Muscle of back (tissue), 11 donors: ENCODE measurements around the gene STARD4. TPM values are rescaled to one million over a fixed set of nuclear protein-coding genes. Genes with fewer than 3 reads are reported as not detected.
A peak's percentile ranks its signal among the peaks of the same experiment; 100 is the strongest.

Experiments used
- DNase-seq, 3 donors: peaks; one replicate each; pipeline versions ENCODE4 v3.0.0 to v3.0.0-alpha.2; 2013
- polyA plus RNA-seq, 10 donors: library from polyadenylated mRNA; unstranded; fragments of 120-200 nt; gene quantifications; one replicate each; pipeline ENCODE4 v1.2.1, GENCODE V29; 2013; ENCODE audit not compliant: insufficient read length in 10 of 10

STARD4 gene
- polyA plus RNA-seq, 10 donors: 5.2 to 11.8 (median 10.4) TPM

GRCh38 chr5:111530298-111530740 lies 18.0 kb upstream of the STARD4 start:
- peak in 2 of 3 donors; percentile 41 to 46 for DNase-seq

DNA sequence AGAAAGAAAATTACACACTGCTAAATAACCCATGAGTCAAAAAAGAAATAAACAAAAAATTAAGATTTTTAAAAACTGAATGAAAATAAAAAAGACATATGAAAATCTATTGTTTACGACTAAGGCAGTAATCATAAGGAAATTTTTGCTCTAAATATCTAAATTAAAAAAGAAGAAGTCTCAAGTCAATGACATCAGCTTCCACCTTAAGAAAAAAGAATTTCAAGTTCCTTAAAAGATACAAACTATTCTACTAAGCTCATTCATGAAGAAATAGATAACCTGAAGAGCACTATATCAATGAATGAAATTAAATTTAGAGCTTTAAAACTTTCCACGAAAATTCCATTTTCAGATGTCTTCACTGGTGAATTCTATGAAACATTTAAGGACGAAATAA lies 15.7 kb upstream of the STARD4 start:
- DNase-seq: no peak

GRCh38 chr5:111520908-111521307 lies 8.6 kb upstream of the STARD4 start:
- DNase-seq: no peak

GRCh38 chr5:111518777-111519176 lies 6.4 kb upstream of the STARD4 start:
- no peak for DNase-seq

- no peak for DNase-seq
Measured at GRCh38 chr5:111517853-111518501, 5.6 kb upstream of the STARD4 start.

DNA sequence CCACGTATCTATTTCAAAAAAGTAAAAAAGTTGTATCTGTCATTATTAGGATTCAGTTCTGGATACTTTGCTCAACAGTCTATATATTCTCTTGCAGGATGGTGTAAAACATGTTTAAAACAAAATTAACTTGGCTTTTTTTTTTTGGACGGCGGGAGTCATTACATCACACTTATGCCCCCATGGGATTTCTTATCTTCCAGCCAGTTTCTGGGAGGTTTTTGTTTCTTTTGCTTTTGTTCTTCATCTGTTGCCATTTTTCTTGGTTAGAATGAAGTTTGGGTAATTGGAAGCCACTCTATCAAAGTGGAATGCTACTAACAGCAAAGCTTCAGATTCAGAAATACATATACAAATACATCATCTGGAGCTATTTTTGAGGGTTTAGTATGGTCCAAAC lies 1.8 kb upstream of the STARD4 start:
- DNase-seq: peak in 1 of 3 donors; percentile 22

DNA sequence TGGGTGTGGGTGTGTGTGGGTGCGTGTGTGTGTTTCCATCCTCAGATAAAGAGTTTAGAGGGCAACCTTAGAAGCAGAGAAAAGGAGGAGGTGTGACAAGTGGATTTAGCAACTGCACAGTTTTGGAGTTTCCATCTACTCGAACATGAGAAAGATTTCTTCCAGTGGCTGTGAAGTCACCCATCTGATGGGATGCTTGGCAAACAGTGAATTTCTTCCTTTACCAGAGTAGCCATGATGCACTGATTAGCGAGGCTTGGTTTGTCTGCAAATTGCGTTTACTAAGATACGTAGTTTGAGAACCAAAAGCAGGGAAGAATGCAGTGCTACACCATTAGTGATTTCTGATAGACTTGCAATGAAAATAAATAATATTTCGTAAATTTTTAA lies 791 bp upstream of the STARD4 start:
- DNase-seq: peak in 1 of 3 donors; percentile 25

DNA sequence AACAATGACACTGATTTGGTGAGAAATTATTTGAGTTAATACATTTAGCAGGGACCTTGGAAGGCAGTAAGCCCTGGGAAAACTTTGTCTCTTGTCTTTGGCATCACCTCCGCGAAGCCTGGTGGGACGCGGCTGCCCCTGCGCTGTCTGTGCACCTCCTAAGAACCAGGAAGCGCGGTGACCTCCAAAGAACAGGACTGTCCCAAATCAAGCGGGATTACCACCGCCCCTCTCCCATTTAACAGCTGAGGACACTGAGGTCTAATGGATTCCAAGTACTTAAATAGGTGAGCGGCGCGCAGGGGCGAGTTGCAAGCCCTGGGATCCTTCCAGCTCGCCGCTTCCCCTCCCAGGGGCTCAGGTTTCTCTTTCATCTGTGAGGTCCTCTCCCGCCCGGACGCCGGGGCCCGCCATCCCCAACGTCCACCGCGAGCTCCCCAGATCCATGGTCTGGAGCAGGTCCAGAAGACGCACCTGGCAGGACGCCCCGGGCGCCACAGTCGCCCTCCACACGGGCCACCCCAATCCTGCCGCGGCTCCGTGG lies 432 bp downstream of the STARD4 start:
- DNase-seq: no peak

- peak in 2 of 3 donors; percentile 19 to 23 for DNase-seq
Measured at GRCh38 chr5:111511174-111511830, 1.0 kb downstream of the STARD4 start.

DNA sequence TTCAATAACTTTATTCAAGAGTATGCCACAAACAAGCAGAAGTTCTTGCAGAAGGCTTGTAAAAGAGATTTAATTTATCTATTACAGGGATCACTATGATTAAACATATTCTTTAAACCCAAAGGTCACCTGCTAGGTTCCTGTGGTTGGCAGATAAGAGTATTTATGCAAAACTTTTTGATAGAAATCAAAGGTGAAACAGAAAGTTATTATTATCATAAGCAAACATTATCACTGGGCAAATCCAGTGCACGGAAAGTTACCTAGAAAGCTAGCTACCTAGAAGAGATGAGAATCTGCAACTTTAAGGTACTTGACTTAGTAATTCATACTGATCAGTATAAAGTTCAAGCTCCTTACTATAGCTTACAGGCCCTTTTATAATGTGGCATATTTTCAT lies 3.2 kb downstream of the STARD4 start:
- no peak for DNase-seq

DNA sequence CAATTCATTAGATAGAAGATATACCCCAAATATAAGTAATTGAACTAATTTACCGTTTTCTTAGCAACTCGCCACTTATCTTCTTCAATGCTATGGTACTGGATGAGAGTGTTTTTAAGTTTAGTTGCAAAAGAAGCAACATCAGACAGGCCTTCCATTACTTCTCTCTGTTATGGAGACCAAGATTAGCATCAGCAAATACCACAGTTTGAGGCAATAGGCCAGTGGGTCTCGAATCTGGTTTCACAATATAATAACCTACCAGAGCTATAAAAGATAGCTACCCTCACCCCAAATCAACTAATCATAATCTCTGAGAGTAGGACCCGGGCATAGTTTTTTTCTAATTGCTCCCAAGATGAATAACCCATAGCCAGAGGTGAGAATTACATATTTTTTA lies 5.1 kb downstream of the STARD4 start:
- no peak for DNase-seq

DNA sequence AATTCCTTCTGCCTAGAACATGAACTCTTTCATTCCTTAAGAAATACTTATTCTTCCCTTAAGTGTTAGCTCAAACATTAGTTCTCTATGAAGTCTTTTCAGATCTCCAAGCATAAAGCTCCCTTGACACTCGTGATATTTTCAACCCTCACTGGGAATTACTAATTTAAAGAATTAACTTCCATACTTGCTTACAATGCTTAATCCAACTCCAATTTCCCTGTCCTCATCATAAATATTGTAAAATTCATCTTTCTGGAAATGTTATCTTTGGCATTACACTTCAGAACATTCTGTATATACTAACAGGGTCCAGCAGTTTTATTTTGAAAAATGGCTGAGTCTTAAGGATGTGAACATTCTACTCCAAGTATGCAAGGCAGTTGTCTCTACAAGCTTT lies 7.2 kb downstream of the STARD4 start:
- no peak for DNase-seq

GRCh38 chr5:111502956-111503355 lies 9.4 kb downstream of the STARD4 start:
- peak in 1 of 3 donors; percentile 35 for DNase-seq

- DNase-seq: no peak
Measured at GRCh38 chr5:111498346-111498745, 14.0 kb downstream of the STARD4 start.

DNA sequence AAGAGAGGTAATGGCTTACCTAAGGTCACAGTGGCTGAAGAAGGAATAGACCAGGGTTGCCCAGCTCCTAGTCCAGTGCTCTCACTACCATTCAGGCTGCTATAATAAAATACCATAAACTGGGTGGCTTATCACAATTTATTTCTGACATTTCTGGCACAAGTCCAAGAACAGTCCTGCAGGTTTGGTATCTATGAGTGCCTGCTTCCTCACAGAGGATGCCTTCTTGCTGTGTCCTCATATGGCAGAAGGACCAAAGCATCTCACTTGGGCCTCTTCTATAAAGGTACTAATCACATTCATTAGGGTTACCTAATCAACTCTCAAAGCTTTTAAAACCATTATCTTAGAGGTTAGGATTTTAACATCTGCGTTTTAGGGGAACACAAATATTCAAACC lies 17.2 kb downstream of the STARD4 start:
- DNase-seq: no peak

DNA sequence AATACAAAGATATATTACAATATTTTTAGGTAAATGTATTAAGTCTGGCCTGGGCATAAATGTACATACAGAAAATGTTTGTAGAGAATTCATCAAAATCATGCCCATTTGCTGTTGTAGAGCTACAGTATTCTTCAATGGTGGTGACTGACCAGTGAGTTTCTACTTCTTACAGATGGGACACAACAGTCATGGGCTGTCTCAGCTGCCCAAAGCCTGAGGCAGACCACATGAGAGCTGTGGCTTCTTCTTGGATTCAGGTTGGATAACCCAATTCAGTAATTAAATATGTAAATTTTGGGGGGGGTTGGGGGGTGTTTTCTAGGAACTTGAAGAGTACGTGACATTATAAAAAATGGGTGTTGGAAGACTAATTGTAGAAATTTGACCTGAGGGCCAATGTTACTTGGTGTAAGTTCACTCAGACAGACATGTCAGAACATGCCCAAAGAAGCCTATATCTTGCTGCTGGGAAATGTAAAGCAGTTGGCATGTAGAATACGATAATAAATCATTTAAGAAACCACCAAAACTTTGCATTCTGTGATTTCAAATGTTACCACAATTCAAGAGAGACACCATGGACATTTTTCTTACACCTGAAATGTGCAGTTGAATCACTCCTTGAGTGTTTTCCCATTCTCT lies 17.9 kb downstream of the STARD4 start:
- no peak for DNase-seq

GRCh38 chr5:111493031-111493430 lies 19.3 kb downstream of the STARD4 start:
- DNase-seq: peak in 1 of 3 donors; percentile 32

DNA sequence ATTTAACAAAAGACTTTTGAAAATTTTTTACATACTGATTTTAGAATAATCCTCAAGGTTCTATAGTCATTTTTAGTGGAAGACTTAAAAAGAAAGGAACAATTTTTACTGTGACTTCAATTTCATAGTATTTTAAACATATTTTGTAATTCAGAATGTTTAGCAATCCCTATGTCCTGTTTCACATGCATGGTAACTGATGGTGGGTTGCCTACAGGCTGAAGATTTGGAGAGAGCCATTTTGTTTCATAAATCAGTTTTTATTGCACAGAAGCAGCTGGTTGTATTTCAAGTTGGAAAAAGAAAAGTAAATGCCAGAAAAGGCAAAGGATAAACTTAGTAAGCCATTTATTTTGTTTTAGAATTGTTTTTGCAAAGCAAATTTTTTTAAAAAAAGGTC lies 24.0 kb downstream of the STARD4 start:
- no peak for DNase-seq

GRCh38 chr5:111486926-111487325 lies 25.4 kb downstream of the STARD4 start:
- no peak for DNase-seq

DNA sequence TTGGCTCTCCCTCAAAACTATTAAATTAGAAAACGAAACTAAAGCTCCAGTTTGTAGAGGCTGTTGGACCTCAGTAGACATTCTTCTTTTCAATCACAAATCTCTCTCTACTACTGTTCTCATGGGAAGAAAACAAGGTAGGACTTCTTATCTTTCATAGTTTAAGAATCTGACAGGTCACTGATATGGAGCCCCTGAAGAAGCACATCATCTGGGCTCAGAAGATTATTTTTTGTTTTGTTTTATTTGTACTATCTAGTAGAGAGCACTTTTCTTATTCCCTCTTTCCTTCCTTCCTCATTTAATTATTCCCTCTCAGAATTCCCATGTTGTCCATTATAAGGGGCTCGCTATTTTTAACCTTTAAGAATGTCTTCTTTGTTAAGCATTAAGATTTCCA lies 26.3 kb downstream of the STARD4 start:
- DNase-seq: no peak

DNA sequence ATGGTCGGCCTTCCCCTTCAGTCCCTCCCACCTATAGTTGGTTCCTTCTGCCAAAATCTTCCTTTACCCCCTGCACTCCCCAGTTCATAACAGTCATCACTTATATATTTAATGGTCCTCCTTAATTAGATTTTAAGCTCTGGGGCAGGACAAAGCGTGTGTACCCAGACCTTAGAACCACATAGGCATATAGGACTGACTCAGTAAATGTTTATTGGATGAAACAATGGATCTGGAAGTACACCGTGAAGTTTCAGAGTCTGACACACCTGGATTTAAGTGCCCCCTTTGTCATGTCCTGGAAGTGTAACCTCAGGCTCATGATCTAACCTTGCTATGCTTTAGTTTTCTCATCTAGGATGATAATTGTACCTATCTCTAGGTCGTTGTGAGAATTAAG lies 32.0 kb downstream of the STARD4 start:
- DNase-seq: no peak

GRCh38 chr5:111478898-111479297 lies 33.4 kb downstream of the STARD4 start:
- no peak for DNase-seq

DNA sequence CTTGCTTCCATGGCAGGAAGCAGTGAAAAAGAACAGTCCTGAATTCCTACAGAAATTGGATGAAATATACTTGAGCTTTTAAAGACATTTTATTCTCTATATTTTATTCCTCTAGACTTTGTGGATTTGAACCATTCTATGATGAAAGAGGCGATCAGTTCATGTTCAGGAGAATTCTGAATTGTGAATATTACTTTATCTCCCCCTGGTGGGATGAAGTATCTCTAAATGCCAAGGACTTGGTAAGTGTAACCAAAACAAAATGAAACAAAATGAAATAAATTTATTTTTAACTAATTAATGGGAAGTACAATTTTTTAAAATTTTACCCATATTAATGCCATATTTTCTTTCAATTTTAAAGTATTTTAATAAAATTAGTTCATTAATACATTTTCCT lies 34.1 kb downstream of the STARD4 start:
- DNase-seq: no peak
